Kidney capillary endothelial cell (primary cell): ENCODE measurements around the gene TEX264.

ENCODE experiments used
- DNase-seq: peaks from one replicate; pipeline ENCODE4 v3.0.0-alpha.2; 2018; ENCODE audit warnings: low spot score

The TEX264 gene

DNA sequence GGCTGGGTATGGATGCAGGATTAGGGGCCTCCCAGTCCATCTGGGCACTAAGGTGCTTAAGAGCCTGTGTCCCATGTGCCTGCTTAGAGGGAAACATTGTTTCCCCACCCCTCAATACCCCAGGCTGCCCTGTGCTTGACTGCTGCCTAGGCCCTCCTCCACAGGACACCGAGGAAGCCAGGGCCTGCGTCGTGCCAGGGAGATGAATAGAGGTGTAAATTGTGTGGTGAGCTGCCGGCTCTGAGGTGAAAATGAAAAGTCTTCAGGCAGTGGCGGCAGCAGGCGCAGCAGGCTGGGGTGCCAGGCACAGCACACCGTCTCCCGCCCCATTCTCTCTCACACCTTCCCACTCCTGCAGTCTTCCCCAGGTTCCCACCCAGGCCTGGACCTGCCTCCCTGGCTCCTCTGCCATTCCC, 21.9 kb downstream of the TEX264 start:
- DNase-seq = no peak

DNA sequence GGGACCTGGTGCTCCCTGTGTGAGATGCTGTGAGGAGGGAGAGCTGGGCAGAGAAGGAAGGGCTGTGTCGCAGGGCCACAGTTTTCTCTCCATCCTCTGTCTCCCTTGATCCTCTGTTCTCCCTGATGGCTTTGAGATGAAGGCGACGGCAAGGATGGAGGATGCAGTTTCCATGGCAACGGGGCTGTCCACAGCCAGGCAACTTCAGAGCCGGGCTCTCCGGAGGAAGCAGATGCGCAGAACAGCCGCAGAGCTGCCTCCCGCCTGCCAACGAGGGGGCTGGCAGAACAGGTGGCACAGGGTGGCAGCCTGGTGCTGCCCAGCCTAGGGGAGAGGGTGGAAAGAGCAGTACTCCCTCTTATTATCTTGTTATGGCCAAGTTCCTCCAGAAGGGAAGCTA, 25.9 kb downstream of the TEX264 start:
- no peak for DNase-seq

DNA sequence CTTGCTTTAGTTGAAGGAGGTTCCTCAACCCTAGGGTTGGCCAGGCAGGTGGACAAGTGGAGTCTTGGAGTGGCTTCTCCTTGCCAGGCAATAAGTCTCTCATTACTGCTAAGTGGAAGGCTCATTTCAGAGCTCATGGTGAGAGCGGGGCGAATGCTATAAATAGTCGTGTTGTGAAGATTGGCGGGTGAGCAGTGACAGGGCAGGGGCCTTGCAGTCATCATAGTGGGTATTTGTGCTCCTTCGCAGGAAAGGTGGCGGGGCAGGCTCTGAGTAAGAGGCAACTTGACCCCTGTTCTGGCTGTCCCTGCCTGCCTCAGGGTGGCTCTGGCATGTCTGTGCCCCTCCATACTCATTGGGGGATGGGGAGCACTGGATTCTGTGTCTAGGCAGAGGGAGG, 27.2 kb downstream of the TEX264 start:
- no peak for DNase-seq

DNA sequence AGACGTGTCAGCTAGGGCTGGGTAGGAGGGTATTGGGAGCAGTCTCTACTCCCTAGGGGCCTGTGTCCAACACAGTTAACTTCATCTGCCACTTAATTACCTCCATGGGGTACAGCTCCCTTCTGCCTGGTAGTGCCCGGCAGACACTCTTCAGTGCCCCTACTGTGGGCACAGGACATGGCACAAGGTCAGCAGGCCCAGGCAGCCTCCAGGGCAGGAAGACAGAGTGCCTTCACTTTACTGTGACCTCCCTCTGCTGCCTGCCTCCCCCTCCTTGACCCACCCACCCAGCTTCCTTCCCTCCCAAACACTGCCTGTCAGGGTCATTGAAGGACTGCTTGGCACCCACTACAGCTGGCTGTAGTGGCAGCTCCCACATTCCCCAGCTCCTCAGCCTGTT, 29.4 kb downstream of the TEX264 start:
- no peak for DNase-seq

DNA sequence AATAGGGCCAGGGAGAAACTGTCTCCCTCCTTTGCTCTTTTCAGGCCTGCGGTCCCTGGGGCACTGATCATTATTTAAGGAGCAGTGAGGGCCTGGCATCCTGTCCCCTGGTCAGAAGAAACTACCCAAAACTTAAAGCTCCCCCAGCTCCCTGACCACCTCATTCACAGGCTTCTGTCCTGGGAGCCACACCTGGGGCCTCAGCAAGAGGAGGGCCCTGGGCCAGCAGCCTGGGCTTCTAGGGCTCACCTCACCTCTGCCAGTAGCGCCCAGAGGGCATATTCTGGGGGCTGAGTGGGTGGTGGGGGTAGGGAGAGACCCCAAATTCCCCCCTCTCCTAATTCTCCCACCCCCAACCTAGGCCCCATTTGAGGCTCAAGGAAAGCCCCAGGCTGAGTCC, 31.1 kb downstream of the TEX264 start:
- DNase-seq = no peak

DNA sequence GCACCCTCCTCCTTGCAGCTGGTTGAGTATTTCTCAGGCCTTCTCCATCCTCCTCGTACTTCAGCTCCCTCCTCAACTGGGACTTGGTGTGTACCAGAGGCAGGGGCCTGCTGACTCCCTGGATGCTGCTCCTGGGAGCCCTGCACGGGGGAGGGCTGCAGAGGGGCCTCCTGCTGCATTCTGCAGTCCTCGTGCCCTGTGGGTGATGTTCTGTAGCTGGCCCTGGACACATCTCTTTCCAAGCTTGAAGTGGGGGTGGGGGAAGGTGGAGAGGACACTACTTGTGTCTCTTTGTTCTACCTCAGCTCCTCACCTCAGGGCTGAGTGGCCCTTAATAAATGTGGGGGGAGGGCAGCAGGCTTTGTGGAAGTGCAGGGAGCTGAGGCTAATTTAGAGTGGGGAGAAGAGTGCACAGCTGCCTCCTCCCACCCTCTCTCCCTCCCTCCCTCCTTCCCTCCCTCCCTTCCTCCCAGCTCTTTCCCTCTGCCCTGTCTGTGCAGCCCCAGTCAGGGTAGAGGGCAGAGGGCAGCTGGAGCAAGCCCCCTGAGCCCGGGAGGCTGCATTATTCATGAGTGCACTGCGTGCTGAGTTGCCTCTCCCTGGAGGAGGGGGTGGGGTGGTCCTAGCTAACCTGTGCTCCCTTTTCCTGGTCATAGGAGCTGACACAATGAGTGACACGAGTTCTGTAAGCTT, 32.2 kb downstream of the TEX264 start:
- DNase-seq = no peak

DNA sequence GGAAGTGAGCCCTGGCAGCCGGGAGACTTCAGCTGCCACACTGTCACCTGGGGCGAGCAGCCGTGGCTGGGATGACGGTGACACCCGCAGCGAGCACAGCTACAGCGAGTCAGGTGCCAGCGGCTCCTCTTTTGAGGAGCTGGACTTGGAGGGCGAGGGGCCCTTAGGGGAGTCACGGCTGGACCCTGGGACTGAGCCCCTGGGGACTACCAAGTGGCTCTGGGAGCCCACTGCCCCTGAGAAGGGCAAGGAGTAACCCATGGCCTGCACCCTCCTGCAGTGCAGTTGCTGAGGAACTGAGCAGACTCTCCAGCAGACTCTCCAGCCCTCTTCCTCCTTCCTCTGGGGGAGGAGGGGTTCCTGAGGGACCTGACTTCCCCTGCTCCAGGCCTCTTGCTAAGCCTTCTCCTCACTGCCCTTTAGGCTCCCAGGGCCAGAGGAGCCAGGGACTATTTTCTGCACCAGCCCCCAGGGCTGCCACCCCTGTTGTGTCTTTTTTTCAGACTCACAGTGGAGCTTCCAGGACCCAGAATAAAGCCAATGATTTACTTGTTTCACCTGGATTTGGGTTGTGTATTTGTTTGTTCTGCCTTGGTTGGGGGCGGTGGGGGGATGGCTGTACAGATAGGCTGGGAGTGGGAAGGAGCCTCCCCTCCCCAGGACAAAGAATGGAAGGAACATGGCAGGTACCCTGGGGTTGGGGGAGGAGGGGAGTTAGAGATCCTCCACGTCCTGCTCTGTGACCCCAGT, 32.9 kb downstream of the TEX264 start:
- no peak for DNase-seq

DNA sequence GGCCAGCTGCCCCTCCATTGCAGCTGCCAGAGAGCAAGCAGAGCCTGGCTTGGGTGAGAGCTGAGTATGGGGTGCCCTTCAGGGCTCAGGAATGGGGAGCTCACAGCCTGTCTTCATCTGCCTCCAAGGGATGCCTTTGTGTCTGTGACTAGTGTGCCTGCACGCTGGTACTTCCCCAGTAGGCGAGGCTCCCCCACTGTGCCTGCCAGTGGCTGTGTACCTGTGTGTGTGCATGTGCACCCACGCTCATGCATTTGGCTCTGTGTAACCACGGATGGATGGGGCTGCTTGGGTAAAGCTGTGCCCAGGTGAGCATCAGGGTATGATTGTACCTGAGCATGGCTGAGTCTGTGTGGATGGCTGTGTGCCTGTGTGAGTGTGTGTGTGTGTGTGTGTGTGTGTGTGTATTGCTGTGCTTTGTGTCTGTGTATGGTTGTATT, 33.5 kb downstream of the TEX264 start:
- no peak for DNase-seq

DNA sequence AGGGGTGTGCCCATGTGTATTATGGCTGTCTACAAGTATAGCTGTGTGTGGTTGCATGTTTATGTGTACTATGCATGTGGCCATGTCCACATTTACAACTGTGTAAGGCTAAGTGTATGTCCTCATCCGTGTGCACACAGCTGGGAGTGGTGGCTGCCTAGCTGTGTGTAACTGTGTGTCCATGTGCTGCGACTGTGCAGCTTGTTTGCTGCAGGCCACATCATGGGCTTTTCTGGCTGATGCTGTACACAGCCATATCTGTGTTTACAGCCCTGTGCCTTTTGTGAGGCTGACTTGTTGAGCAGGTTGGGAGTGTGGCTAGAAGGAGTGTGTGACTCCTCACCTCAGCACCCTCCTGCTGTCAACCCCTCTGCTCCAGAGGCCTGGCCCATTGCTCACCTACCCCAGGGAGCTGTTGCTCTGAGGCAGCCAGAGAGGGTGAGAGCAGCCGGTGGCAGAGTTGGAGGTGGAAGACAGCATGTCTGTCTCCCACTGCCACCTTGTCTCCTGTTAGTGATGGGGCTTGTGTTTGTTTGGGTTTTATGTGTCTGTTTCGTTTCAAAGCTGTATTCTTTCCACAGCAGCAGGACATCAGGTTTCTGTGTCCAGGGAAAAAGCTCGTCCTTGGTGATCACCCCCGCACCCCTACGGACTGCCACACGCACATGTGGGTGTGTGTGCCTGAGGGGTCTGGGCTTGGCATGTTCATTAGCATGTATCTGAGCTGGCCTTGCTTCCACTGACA, 34.4 kb downstream of the TEX264 start:
- DNase-seq = no peak

DNA sequence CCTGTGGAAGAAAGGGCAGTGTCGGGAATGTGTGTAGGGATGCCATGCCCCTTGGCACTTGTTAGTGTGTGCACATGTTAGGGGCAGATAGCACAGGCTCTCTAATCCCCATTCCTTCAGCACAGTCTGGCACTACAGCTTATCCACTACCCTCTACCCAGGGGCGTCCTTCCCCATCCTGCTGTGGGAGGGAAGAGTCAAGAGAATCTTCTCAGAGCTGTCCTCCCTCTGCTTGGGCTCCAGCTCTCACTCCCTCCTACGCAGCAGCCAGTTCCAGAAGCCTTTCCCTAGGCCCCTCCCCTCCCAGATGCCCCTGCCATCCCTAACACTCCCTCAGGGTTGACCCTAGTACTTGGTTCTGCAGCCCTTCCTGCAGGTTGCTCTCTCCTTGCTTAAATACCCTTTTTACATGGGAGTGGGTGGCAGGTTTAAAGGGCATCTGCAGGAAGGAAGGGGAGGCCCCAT, 35.0 kb downstream of the TEX264 start:
- DNase-seq = no peak

DNA sequence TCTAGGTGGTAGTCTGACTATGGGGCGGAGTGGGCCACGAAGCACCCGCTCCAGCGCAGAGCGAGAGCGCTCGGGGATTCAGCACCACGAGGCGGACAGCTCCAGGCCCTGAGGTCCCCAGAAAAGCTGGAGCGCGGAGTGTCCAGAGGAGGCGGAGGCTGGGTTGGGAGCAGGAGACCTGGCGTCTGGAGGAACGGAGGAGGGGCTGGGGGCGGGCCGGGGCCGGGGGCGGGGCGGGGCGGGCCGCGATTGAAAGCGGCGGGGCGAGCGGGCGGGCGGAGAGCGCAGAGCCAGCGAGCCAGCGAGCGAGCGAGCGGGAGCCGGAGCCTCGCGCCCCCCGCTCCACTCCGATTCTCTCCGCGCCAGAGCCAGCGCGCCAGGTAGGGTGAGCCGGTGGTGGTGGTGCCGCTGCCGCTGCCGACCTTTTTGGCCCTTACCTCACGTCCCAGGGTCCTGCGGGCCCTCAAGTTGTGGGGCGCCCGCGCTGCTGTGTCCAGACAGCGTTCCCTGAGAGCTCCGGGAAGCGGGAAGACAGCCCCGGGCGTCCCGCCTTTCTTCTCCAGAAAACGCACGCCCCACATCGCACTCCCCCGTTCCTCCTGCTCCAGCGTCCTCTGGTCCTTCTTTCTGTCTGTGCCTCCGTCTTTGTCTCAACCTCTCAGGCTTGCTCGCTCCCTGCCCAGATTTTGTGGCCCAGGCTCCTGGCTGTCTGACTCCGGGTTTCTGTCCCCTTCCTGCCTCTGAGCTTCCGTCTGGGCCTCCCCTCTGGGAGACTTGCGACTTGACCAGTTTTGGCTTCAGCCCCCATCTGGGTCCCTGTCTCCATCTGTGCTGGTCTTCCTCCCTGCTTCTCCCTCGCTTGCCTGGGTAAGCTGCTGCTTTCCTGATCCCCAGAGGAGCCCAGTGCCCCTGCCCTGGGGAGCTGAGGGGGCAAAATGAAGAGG, 36.0 kb downstream of the TEX264 start, which contains the start of gene GRM2:
Gene GRM2, plus strand, starts transcription at position 281 of the 944 bp plus-strand sequence. CDS start 1,916 bp downstream, outside the sequence.
- peak; percentile 66 for DNase-seq

DNA sequence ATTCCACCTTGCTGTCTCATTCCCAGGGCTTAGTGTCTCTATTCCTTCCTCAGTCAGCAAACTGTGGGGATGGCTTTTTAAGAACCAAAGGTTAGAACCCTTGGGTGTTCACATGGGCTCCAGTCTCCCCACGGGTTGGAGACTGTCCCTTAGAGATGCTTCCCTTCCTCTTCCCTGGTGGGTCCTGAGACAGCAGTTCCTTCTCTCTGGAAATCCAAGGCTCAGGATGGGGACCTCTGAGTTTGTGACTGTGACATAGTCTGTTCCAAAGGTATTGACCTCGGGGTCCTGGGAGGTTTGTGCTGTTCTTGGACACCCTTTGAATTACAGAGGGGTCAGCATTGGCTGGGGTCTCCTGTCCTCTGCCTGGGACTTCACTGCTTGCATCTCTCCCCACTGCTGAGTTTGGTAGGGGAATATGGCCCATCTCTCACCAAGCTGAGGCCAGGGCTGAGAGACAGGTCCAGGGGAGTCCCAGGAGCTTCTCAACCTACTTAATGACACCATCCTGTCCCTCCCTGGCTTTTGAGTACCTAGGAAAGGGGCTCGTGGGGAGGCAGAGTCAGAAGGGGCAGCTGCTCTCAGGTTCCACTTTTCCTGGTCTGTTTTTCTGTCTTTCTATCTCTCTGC, 37.3 kb downstream of the TEX264 start:
- DNase-seq = no peak

DNA sequence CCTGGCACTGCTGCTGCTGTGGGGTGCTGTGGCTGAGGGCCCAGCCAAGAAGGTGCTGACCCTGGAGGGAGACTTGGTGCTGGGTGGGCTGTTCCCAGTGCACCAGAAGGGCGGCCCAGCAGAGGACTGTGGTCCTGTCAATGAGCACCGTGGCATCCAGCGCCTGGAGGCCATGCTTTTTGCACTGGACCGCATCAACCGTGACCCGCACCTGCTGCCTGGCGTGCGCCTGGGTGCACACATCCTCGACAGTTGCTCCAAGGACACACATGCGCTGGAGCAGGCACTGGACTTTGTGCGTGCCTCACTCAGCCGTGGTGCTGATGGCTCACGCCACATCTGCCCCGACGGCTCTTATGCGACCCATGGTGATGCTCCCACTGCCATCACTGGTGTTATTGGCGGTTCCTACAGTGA, 38.0 kb downstream of the TEX264 start:
- DNase-seq = no peak

DNA sequence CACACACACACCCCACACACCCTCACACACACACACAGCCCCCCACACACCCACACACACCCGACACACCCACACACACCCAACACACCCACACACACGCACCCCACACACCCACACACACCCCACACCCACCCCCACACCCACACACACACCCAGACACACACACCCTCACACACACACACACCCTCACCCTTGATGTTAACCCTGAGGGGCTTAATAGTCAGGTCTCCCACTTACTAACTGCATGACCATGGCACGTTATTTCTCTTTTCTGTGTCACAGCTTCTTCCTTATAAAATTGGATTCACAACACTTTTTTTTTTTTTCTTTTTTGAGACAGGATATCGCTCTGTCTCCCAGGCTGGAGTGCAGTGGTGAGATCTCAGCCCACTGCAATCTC, 38.6 kb downstream of the TEX264 start:
- DNase-seq = no peak

DNA sequence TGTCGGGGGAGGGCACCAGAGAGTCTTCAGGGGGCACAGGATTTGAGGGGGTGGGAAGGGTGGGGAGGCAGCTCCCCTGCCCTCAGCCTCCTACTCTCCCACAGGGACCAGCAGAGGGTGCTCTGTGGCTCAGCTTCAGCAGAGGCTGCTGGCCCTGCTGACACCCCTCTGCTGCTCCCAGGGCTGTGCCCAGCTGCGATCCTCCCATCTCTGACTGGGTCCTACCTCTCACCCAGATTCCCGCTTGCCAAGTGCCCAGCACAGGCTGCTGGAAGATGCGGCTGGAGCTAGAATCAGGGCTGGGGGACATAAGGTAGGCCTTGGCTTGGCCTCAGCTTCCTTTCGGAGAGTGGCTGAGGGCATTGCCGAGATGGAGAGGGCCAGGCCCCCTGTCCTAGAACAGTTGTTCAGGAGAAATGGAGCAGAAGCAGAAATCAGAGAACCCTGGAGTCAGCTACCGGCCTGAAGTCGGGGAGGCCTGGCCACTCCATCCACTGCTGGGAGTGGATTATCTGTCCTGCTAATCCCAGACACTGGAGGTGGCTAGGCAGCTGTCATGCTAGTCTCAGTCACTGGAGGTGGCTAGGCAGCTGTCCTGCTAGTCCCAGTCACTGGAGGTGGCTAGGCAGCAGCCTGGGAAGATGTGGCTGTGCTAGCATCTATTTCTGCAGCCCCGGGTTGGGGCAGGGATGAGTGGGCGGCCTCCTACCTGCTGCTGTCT, 39.7 kb downstream of the TEX264 start:
- DNase-seq = no peak

DNA sequence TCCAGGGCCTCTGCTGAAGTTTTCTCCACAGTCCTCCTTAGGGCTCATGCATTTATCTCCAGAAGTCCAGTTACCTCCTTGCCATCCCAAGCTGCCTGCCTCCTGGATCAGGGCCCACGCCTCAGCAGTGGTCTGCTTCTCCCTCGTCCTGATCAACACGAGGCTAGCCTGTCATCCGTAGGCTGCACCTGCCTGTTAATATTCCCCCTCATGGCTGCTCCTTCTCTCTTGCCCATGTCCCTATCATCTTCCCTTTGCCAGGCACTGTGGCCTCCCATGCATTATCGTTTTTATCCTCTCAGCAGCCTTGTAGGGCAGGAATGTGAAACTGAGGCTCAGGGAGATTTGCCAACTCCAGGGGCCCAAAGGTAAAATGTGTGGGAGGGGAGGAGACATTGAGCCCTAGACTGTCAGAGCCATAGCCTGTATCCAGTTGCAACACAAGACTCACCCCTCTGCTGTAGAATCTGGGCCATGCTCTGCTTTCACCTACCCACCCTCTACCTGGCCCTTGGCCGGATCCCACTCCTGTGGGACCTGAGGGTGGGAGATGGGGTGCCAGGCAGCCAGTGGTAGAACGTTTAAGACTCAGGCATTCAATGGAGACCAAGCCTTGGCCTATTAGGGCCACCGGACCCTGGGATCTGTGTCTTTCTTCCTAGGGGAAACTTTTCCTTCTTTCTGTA, 40.4 kb downstream of the TEX264 start:
- DNase-seq = no peak

DNA sequence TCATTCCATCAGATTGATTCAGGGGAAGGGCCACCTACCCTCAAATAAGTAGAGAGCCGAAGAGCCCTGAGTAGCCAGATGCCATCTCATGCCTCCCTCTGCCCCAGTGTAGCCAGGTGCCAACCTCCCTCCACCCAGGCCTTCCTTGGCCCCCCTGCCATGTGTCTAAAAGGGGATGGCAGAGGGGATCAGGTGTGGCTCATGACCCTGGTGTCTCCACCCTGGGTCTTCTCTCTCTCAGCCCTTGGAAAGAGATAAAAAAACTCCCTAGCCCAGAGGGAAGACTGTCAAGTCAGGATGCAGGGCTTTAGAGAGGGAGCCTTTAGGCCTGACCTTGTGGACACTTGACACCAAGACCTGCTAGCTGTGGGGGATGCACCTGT, 41.0 kb downstream of the TEX264 start:
- DNase-seq = no peak

DNA sequence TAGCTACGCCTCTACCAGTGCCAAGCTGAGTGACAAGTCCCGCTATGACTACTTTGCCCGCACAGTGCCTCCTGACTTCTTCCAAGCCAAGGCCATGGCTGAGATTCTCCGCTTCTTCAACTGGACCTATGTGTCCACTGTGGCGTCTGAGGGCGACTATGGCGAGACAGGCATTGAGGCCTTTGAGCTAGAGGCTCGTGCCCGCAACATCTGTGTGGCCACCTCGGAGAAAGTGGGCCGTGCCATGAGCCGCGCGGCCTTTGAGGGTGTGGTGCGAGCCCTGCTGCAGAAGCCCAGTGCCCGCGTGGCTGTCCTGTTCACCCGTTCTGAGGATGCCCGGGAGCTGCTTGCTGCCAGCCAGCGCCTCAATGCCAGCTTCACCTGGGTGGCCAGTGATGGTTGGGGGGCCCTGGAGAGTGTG, 41.5 kb downstream of the TEX264 start:
- DNase-seq = no peak

DNA sequence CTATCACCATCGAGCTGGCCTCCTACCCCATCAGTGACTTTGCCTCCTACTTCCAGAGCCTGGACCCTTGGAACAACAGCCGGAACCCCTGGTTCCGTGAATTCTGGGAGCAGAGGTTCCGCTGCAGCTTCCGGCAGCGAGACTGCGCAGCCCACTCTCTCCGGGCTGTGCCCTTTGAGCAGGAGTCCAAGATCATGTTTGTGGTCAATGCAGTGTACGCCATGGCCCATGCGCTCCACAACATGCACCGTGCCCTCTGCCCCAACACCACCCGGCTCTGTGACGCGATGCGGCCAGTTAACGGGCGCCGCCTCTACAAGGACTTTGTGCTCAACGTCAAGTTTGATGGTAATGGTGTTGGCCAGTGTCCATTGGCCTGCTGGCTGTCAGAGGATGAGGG, 41.9 kb downstream of the TEX264 start:
- no peak for DNase-seq
